ENCODE results near the gene OLA1. TPM values are rescaled to one million over a fixed set of nuclear protein-coding genes. Genes with fewer than 3 reads are reported as not detected.

OLA1 gene
- total and polyA plus RNA-seq, 2 experiments from 2014 or later: 94.0 to 150 TPM

DNA sequence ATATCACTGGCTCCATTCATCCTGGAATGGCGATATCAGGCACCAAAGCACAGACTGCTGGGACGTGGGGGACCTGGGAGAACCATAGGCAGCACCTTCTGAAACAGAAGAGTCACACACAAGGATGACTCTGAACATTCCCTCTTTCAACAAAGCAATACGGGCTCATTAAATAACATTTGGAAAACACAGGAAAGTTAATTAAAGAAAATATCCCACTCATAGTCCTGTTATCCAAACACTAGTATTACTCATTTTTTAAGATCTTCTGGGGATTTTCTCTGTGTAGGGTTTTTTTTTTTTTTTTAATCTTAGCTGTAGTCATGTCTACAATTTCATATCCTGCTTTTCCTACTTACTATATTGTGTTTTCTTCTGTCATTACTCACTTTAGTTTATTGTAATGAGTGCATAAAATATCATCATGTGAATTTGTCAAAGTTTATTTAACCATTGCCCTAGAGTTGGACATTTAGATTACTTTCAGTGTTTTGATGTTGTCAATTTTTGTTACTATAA is 213.2 kb downstream of the OLA1 start:
- DNase-seq (ENCODE audit: low read depth in 1 of 2, low spot score in 1 of 2): no peak
- no peaks in the 10 kb centered on the region for H3K9me3 ChIP-seq (ENCODE audit: low read depth)
- H3K27me3 ChIP-seq: no peaks in the 10 kb centered on the region
- TF ChIP-seq, protein P1, sequence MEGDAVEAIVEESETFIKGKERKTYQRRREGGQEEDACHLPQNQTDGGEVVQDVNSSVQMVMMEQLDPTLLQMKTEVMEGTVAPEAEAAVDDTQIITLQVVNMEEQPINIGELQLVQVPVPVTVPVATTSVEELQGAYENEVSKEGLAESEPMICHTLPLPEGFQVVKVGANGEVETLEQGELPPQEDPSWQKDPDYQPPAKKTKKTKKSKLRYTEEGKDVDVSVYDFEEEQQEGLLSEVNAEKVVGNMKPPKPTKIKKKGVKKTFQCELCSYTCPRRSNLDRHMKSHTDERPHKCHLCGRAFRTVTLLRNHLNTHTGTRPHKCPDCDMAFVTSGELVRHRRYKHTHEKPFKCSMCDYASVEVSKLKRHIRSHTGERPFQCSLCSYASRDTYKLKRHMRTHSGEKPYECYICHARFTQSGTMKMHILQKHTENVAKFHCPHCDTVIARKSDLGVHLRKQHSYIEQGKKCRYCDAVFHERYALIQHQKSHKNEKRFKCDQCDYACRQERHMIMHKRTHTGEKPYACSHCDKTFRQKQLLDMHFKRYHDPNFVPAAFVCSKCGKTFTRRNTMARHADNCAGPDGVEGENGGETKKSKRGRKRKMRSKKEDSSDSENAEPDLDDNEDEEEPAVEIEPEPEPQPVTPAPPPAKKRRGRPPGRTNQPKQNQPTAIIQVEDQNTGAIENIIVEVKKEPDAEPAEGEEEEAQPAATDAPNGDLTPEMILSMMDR (IDR thresholded peaks at IDR 0.05; ENCODE audit: low read depth, low read length): no peak
- no peaks in the 10 kb centered on the region for H3K36me3 ChIP-seq
- H3K27ac ChIP-seq: no peak overlapping the region
- no peaks in the 10 kb centered on the region for H3K4me1 ChIP-seq (ENCODE audit: low read depth)
- no peak overlapping the region for H3K4me3 ChIP-seq

DNA sequence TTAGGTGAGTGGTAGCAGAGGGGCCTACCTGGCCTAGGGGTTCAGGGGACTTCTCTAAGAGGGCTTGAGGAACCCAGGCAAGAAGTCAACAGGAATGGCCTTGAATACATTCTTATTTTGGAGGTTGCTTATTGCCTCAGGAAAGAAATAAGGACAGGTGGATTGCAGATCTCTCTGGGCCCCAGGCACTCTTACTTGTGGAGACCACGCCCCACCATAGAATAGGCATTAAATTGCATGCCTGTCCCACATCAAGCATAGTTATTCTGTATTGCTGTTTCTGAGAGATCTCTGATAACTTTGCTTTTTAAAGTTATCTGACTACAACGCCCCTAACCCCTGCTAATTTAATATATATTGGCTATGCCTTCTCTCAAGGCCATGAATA is 215.2 kb downstream of the OLA1 start:
- Histone ChIP-seq H3K36me3 (no peaks in the 10 kb centered on the region), H3K27me3 (no peaks in the 10 kb centered on the region), H3K4me3 (no peak overlapping the region), H3K9me3 (ENCODE audit: low read depth) (no peaks in the 10 kb centered on the region), H3K27ac (no peak overlapping the region), H3K4me1 (ENCODE audit: low read depth) (no peaks in the 10 kb centered on the region)
- TF ChIP-seq, protein P1 (IDR thresholded peaks at IDR 0.05; ENCODE audit: low read depth, low read length): no peak
- no peak for DNase-seq (ENCODE audit: low read depth in 1 of 2, low spot score in 1 of 2)

DNA sequence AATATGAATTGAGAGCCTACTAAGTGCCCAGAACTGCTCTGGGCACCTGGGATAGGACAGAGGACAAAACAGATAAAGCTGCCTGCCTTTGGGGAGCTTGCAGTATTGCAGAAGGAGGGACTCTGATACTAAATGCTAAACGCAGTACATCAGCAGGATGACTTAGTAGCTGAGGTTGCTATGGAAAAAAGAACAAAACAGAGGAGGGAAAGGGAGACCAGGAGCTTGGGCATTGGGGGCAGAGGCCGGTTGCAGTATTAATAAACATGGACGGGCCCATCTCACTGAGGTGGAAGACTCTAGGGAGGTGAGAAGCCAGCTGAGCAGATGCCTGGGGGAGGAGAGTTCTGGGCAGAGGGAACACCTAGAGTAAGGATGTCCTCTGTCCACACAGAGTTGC is 217.1 kb downstream of the OLA1 start:
- no peaks in the 10 kb centered on the region for H3K27me3 ChIP-seq
- no peaks in the 10 kb centered on the region for H3K4me1 ChIP-seq (ENCODE audit: low read depth)
- peak in 1 of 2 donors; percentile 32 for DNase-seq (ENCODE audit: low read depth in 1 of 2, low spot score in 1 of 2)
- H3K36me3 ChIP-seq: no peaks in the 10 kb centered on the region
- no peaks in the 10 kb centered on the region for H3K9me3 ChIP-seq (ENCODE audit: low read depth)
- H3K4me3 ChIP-seq: no peak overlapping the region
- TF ChIP-seq, protein P1 (IDR thresholded peaks at IDR 0.05; ENCODE audit: low read depth, low read length): no peak
- no peak overlapping the region for H3K27ac ChIP-seq

DNA sequence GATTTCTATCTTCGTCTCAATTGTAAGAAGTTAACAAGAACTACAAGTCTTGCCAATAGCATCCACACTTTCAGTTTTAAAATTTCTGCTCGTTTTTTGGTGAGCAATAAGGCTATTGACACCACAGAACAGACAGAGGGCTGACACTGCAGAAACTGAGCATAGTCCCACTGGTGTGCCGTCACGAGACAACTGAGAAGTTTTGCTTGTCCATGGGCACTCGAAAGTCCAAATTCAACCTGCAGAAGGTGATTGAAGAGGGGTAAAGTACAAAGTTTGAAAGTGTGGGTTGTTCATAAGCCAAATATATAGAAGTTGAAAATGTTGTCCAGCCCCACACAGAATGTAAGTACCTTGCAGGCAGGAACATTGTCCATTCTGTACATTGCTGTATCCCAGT is 219.4 kb downstream of the OLA1 start:
- no peaks in the 10 kb centered on the region for H3K36me3 ChIP-seq
- H3K4me1 ChIP-seq (ENCODE audit: low read depth): peaks cover 14% of the 10 kb centered on the region
- TF ChIP-seq, protein P1 (IDR thresholded peaks at IDR 0.05; ENCODE audit: low read depth, low read length): no peak
- H3K27me3 ChIP-seq: no peaks in the 10 kb centered on the region
- H3K27ac ChIP-seq: no peak overlapping the region
- no peak for DNase-seq (ENCODE audit: low read depth in 1 of 2, low spot score in 1 of 2)
- no peaks in the 10 kb centered on the region for H3K9me3 ChIP-seq (ENCODE audit: low read depth)
- H3K4me3 ChIP-seq: no peak overlapping the region

DNA sequence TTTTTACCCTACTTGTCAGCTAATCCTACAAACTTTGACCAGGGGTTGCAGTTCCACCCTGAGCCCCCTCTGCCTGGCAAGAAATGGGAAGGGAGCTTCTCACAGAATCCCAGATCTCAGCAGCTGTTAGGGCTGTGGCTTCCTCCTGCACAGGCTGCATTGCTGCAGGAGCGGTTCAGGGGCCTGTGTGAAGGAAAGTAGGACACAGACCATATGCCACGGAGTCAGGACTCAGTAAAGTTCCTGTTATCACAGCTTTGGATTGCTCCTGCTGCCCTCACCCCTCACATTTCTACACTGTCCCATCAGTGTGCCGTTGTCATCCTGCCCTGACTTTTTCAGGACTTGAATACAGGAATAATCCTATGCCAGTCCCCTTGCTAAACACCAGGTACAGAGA is 220.4 kb downstream of the OLA1 start:
- Histone ChIP-seq H3K36me3 (no peaks in the 10 kb centered on the region), H3K4me3 (no peak overlapping the region), H3K27ac (peak overlapping the region; percentile 56), H3K4me1 (ENCODE audit: low read depth) (peaks cover 23% of the 10 kb centered on the region), H3K27me3 (no peaks in the 10 kb centered on the region), H3K9me3 (ENCODE audit: low read depth) (no peaks in the 10 kb centered on the region)
- DNase-seq (ENCODE audit: low read depth in 1 of 2, low spot score in 1 of 2): peak in 1 of 2 donors; percentile 23
- TF ChIP-seq, protein P1 (IDR thresholded peaks at IDR 0.05; ENCODE audit: low read depth, low read length): no peak

Measured in cardiac muscle cell (in vitro differentiated cells and primary cell).